AG04449 (cell line): ENCODE results near the gene RBM19.

ENCODE experiments used
- CTCF ChIA-PET: fragments of 350-600 bp; formaldehyde crosslinking; extraction: SDS; loops from one replicate; lab custom pipeline; 2021; ENCODE audit warnings: antibody characterized with exemption; lab: Yijun Ruan, JAX
- POLR2A ChIA-PET: fragments of 400-600, 350-600 bp; formaldehyde crosslinking; extraction: SDS; loops from one replicate; lab custom pipeline; 2020; ENCODE audit warnings: antibody characterized with exemption, inconsistent platforms; lab: Yijun Ruan, JAX
- DNase-seq: peaks from one replicate; pipeline ENCODE4 v3.0.0-alpha.2; 2010; ENCODE audit warnings: low read depth, low spot score
- H3K4me3 ChIP-seq: 2 replicates; pipeline ENCODE4 v1.5.1; 2011; ENCODE audit warnings: low read depth, mild to moderate bottlenecking, control low read depth, low read length
- CTCF ChIP-seq: IDR thresholded peaks from one replicate; pipeline ENCODE4 v1.5.1; 2011; ENCODE audit warnings: mild to moderate bottlenecking, moderate library complexity, low read length, control low read depth, inconsistent platforms; ENCODE audit not compliant: insufficient read depth; ENCODE audit errors: missing control alignments

RBM19 gene

DNA sequence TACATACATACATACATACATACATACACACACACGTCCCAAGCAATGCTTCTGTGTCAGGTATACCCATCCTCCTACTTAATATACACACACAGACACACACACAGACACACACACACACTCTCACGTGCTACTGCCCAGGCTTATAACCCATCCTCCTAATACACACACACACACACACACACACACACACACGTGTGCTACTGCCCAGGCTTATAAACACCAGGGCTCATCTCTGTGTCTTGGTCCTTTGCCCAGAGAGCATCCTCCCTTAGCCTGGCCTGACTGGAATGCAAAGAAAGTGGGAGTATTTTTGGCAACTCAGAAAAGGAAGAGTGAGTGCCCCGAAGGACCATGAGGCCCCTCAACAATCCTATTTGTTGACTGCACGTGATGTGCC lies 129.0 kb downstream of the RBM19 start:
- peak; percentile 24 for DNase-seq
- no peak for TF ChIP-seq CTCF
- CTCF ChIA-PET, result interaction anchor here (0.9 to 1.2 kb wide), 2 partner anchors 8 to 15 kb away, joined by 3 read pairs; no protein-coding TSS in a partner anchor
- POLR2A ChIA-PET, result no interaction called here
- H3K4me3 ChIP-seq, result no peak overlapping the region

- no peak for DNase-seq
- ChIA-PET POLR2A (no interaction called here), CTCF (no interaction called here)
- no peak for TF ChIP-seq CTCF
- H3K4me3 ChIP-seq, result no peak overlapping the region
Observed at GRCh38 chr12:113835896-113836295, 130.2 kb downstream of the RBM19 start.

- TF ChIP-seq CTCF, result no peak
- no peak for DNase-seq
- POLR2A ChIA-PET, result no interaction called here
- CTCF ChIA-PET, result no interaction called here
- H3K4me3 ChIP-seq, result no peak overlapping the region
Observed at GRCh38 chr12:113835433-113835832, 130.7 kb downstream of the RBM19 start.

DNA sequence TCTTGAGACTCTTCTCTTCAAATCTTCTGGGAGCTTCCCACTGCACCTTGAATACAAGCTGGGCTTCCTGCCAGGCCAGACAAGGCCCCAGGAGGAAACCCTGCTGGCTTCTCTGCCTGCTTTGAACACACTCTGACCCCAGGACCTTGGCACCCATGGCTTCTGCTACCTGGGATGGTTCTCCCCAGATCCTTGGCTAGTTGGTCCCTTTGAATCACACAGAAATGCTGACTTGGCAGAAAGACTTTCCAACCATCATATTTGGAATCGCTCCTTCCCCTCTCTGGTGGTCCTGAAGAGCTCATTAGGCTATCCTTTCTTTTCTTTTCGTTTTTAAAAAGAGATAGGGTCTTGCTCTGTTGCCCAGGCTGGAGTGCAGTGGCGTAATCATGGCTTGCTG lies 132.7 kb downstream of the RBM19 start:
- H3K4me3 ChIP-seq, result no peak overlapping the region
- TF ChIP-seq CTCF, result no peak
- no peak for DNase-seq
- CTCF ChIA-PET, result no interaction called here
- POLR2A ChIA-PET, result no interaction called here

- CTCF ChIA-PET, result interaction anchor here (0.7 kb wide), 1 partner anchor 276 kb away, joined by 3 read pairs; no protein-coding TSS in a partner anchor
- no peak overlapping the region for H3K4me3 ChIP-seq
- DNase-seq, result no peak
Observed at GRCh38 chr12:113831476-113831875, 134.6 kb downstream of the RBM19 start.

DNA sequence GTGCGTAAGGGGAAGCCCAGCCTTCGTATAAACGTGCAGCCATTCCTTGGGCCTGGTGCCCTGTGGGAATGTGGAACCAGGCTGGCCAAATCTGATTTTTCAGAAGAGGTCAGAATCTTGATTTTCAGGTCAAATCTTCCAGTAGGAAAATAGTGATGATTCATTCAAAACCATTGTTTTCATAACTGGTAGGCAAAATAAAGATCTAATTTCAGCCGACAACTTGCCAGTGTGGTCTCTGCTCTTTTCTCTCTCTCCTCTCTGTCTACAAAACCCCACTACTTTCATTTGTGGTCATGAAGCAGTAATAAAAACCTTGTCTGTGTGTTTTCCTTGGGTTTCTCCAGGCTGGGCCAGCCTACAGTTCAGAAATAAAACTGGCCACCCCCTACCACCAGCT lies 135.1 kb downstream of the RBM19 start:
- POLR2A ChIA-PET, result no interaction called here
- H3K4me3 ChIP-seq, result no peak overlapping the region
- no peak for TF ChIP-seq CTCF
- CTCF ChIA-PET, result no interaction called here
- DNase-seq, result peak; percentile 14

More at GRCh38 chr12:113831476-113831875, 134.6 kb downstream of the RBM19 start:
- no peak for TF ChIP-seq CTCF
- POLR2A ChIA-PET, result no interaction called here
